B cell (primary cell): ENCODE data around the gene RBM26. TPM values are rescaled to one million over a fixed set of nuclear protein-coding genes. Genes with fewer than 3 reads are reported as not detected.

Source experiments
- ATAC-seq: fragments of 200-7000 bp; cut with Tn5 transposase; one replicate; pipeline ENCODE4 v1.10.0; 2021; ENCODE audit warnings: low read depth, mild to moderate bottlenecking, moderate number of reproducible peaks, moderate library complexity
- CTCF ChIA-PET: fragments of 350-600 bp; sonication (Branson Sonifier 250); formaldehyde crosslinking; loops from one replicate; lab custom pipeline; 2021; ENCODE audit warnings: antibody characterized with exemption, inconsistent platforms; lab: Charles Lee
- POLR2A ChIA-PET: fragments of 350-600 bp; sonication (Branson Sonifier 250); formaldehyde crosslinking; loops from one replicate; lab custom pipeline; 2021; ENCODE audit warnings: antibody characterized with exemption; lab: Charles Lee
- DNase-seq: peaks from one replicate; pipeline ENCODE4 v3.0.0; 2013
- H2AFZ ChIP-seq: 2 replicates; pipeline ENCODE4 v1.6.1; 2012; ENCODE audit warnings: mild to moderate bottlenecking, low read depth, low read length; ENCODE audit not compliant: insufficient read depth, poor library complexity, severe bottlenecking
- H3K27ac ChIP-seq, 2 donors: 1 replicate in 1 of 2; 2 replicates in 1 of 2; pipeline ENCODE4 v1.5.1; 2012 to 2013; ENCODE audit warnings: low read length in 2 of 2, mild to moderate bottlenecking in 2 of 2, moderate library complexity in 1 of 2
- H3K27me3 ChIP-seq, 4 experiments: fragments of 200-600 bp in 1 of 4; sonication (generic) in 1 of 4; replicated peaks in 1 of 4; 1 replicate in 2 of 4; 2 replicates in 2 of 4; pipeline versions ENCODE4 v1.6.1 to v1.7.0; 2013 to 2016; ENCODE audit warnings: low read length in 3 of 4, mild to moderate bottlenecking in 2 of 4, mixed read lengths in 1 of 4, moderate library complexity in 1 of 4; ENCODE audit not compliant: insufficient read depth in 4 of 4, control insufficient read depth in 3 of 4; ENCODE audit errors: control extremely low read depth in 1 of 4
- H3K36me3 ChIP-seq, 2 experiments: replicated peaks in 1 of 2; 1 replicate in 1 of 2; 2 replicates in 1 of 2; pipeline versions ENCODE4 v1.6.1 to v1.7.1; 2013; ENCODE audit warnings: low read length in 1 of 2; ENCODE audit not compliant: insufficient read depth in 2 of 2, control insufficient read depth in 1 of 2; ENCODE audit errors: control extremely low read depth in 1 of 2, extremely low read depth in 1 of 2
- H3K4me1 ChIP-seq, 2 donors: fragments of 200-600 bp in 1 of 2; sonication (generic) in 1 of 2; 1 replicate in 1 of 2; 2 replicates in 1 of 2; pipeline versions ENCODE4 v1.5.1 to v1.6.1; 2013 to 2017; ENCODE audit warnings: low read length in 2 of 2; ENCODE audit not compliant: control insufficient read depth in 2 of 2, insufficient read depth in 2 of 2
- H3K4me2 ChIP-seq: replicated peaks from 2 replicates; pipeline ENCODE3; 2012; ENCODE audit warnings: mild to moderate bottlenecking, low read depth, low read length; ENCODE audit not compliant: poor library complexity, severe bottlenecking
- H3K4me3 ChIP-seq, 5 experiments: fragments of 200-600 bp in 1 of 5; sonication (generic) in 1 of 5; 1 replicate in 3 of 5; 2 replicates in 2 of 5; pipeline versions ENCODE4 v1.5.1 to v1.7.0; 2011 to 2016; ENCODE audit warnings: low read length in 4 of 5, mild to moderate bottlenecking in 4 of 5, low read depth in 2 of 5, control low read depth in 1 of 5, moderate library complexity in 1 of 5; ENCODE audit not compliant: insufficient read depth in 1 of 5; ENCODE audit errors: control extremely low read depth in 1 of 5, extremely low read depth in 1 of 5
- H3K79me2 ChIP-seq: fragments of 200-600 bp; sonication (generic); one replicate; pipeline ENCODE4 v1.6.0; 2016; ENCODE audit warnings: low read length; ENCODE audit not compliant: control insufficient read depth, insufficient read depth
- H3K9ac ChIP-seq: fragments of 200-600 bp; sonication (generic); 2 replicates; pipeline ENCODE4 v1.6.1; 2017; ENCODE audit warnings: mild to moderate bottlenecking, low read length, moderate library complexity
- H3K9me3 ChIP-seq, 3 donors: one replicate each; pipeline versions ENCODE4 v1.6.1 to v1.7.1; 2013; ENCODE audit warnings: low read length in 2 of 3; ENCODE audit not compliant: control insufficient read depth in 2 of 3, insufficient read depth in 1 of 3; ENCODE audit errors: control extremely low read depth in 1 of 3
- H4K20me1 ChIP-seq: 2 replicates; pipeline ENCODE4 v1.6.0; 2012; ENCODE audit warnings: mild to moderate bottlenecking, low read length; ENCODE audit not compliant: insufficient read depth, control insufficient read depth, poor library complexity, severe bottlenecking
- H3K27ac Mint-ChIP-seq: one replicate; pipeline ENCODE4 v1.8.0; 2021; ENCODE audit warnings: mixed read lengths
- H3K27me3 Mint-ChIP-seq: one replicate; pipeline ENCODE4 v1.8.0; 2021; ENCODE audit warnings: mixed read lengths
- H3K4me1 Mint-ChIP-seq: one replicate; pipeline ENCODE4 v1.8.0; 2021; ENCODE audit warnings: mixed read lengths
- H3K4me3 Mint-ChIP-seq: one replicate; pipeline ENCODE4 v1.8.0; 2021; ENCODE audit warnings: mixed read lengths
- H3K9me3 Mint-ChIP-seq: one replicate; pipeline ENCODE4 v1.8.0; 2022; ENCODE audit warnings: mixed read lengths; ENCODE audit not compliant: insufficient read depth
- CTCF ChIP-seq: fragments of 200-600 bp; IDR thresholded peaks from one replicate; pipeline ENCODE4 v1.8.0; 2022; ENCODE audit warnings: antibody characterized with exemption, mild to moderate bottlenecking
- EZH2 ChIP-seq: IDR thresholded peaks from 2 replicates; pipeline ENCODE4 v1.6.1; 2012; ENCODE audit warnings: borderline replicate concordance, low read depth, mild to moderate bottlenecking, moderate library complexity, low read length; ENCODE audit not compliant: insufficient read depth, poor library complexity, severe bottlenecking
- WGBS: methylation state at CpG from one replicate; pipeline ENCODE4 v1.1.5; 2013; ENCODE audit warnings: missing lambda C conversion rate; ENCODE audit not compliant: insufficient coverage; 5-methylcytosine and 5-hydroxymethylcytosine counted together
- intact Hi-C: fragments of 100-400 bp; cut with micrococcal nuclease; formaldehyde crosslinking; loops from one replicate; pipeline ENCODE4 v1.10.0; 2022
- polyA plus RNA-seq: library from polyadenylated mRNA; depleted of rRNA; stranded (reverse); fragments of >200 nt; gene quantifications from 2 replicates; pipeline ENCODE4 v1.2.3, GENCODE V29; 2012
- total RNA-seq, 2 donors: library from RNA; stranded (reverse); fragments of 120-200 nt in 1 of 2; gene quantifications; 1 replicate in 1 of 2; 2 replicates in 1 of 2; pipeline versions ENCODE4 v1.2.3 to v1.2.4, GENCODE V29; 2013 to 2022

The RBM26 gene
- total and polyA plus RNA-seq, 2 donors (not counting 1 experiment from before 2014, with no cell fraction given) = 34.5 to 159 TPM

- no peak overlapping the region for H3K4me3 Mint-ChIP-seq
- ChIA-PET CTCF (interaction anchor here (1.0 kb wide), 1 partner anchor 31 kb away, joined by 3 read pairs; no protein-coding TSS in a partner anchor), POLR2A (interaction anchor here (0.9 kb wide), 1 partner anchor 17 kb away, joined by 5 read pairs; no protein-coding TSS in a partner anchor)
- Histone ChIP-seq H3K4me3 (no peak overlapping the region), H4K20me1 (no peaks in the 10 kb centered on the region), H3K36me3 (peaks cover 0 to 2% of the 10 kb centered on the region in 2 experiments), H3K9me3 (peaks cover 0 to 3% (median 0%) of the 10 kb centered on the region in 3 donors), H3K4me2 (no peak overlapping the region), H3K27me3 (no peaks in the 10 kb centered on the region), H3K79me2 (peaks cover 92% of the 10 kb centered on the region), H2AFZ (peak overlapping the region; percentile 24), H3K4me1 (peaks cover 29 to 66% of the 10 kb centered on the region in 2 donors), H3K27ac (no peak overlapping the region), H3K9ac (no peak overlapping the region)
- no peaks in the 10 kb centered on the region for H3K27me3 Mint-ChIP-seq
- H3K27ac Mint-ChIP-seq = no peak overlapping the region
- DNase-seq = no peak
- H3K4me1 Mint-ChIP-seq = peaks cover 68% of the 10 kb centered on the region
- no peaks in the 10 kb centered on the region for H3K9me3 Mint-ChIP-seq
- intact Hi-C loops = loop anchor here (5.0 to 10.0 kb wide), 2 partner anchors 53 to 731 kb away; partner anchors contain the start of gene OBI1
- no peak for ATAC-seq
- TF ChIP-seq CTCF (no peak), EZH2 (no peak)
- 95% methylated on average over 3 of the region's 4 CpGs for WGBS
These were observed 18.2 kb downstream of the RBM26 start for GRCh38 chr13:79387853-79388252.

GRCh38 chr13:79386125-79386826 lies 19.8 kb downstream of the RBM26 start:
- peak overlapping the region; percentile 20 for H3K27ac Mint-ChIP-seq
- H3K4me3 Mint-ChIP-seq = peak overlapping the region; percentile 32
- H3K27me3 Mint-ChIP-seq = no peaks in the 10 kb centered on the region
- H3K27me3 ChIP-seq = no peaks in the 10 kb centered on the region
- peaks cover 33 to 76% of the 10 kb centered on the region in 2 donors for H3K4me1 ChIP-seq
- TF ChIP-seq CTCF (no peak), EZH2 (no peak)
- no CpG with 5 or more reads among the region's 1 CpG for WGBS
- H3K9me3 ChIP-seq = peaks cover 0 to 3% (median 0%) of the 10 kb centered on the region in 3 donors
- H3K9ac ChIP-seq = no peak overlapping the region
- ChIA-PET POLR2A (no interaction called here), CTCF (no interaction called here)
- H3K36me3 ChIP-seq = peaks cover 0 to 2% of the 10 kb centered on the region in 2 experiments
- DNase-seq (no peak), ATAC-seq (no peak)
- H3K4me1 Mint-ChIP-seq = peaks cover 72% of the 10 kb centered on the region
- intact Hi-C loops = loop anchor here (5.0 to 10.0 kb wide), 2 partner anchors 51 to 729 kb away; partner anchors contain the start of gene OBI1
- H4K20me1 ChIP-seq = no peaks in the 10 kb centered on the region
- peak overlapping the region; percentile 17 for H3K4me2 ChIP-seq
- peaks cover 98% of the 10 kb centered on the region for H3K79me2 ChIP-seq
- H3K9me3 Mint-ChIP-seq = no peaks in the 10 kb centered on the region
- no peak overlapping the region for H3K4me3 ChIP-seq
- H3K27ac ChIP-seq = no peak overlapping the region
- no peak overlapping the region for H2AFZ ChIP-seq
